HFF-Myc (cell line): ENCODE data around the gene AR.

Source experiments
- DNase-seq: peaks from one replicate; pipeline ENCODE4 v3.0.0-alpha.2; 2011; ENCODE audit warnings: low read depth; ENCODE audit errors: extremely low read depth
- H3K4me3 ChIP-seq: replicated peaks from 2 replicates; pipeline ENCODE4 v1.5.1; 2011; ENCODE audit warnings: low read depth, mild to moderate bottlenecking, control low read depth, low read length
- TF ChIP-seq, protein P1 (sequence below): IDR thresholded peaks from 2 replicates; pipeline ENCODE4 v1.5.1; 2012; ENCODE audit warnings: mild to moderate bottlenecking, low read depth, low read length, control low read depth; ENCODE audit errors: missing control alignments

AR gene

GRCh38 chrX:67545893-67546495, 2.2 kb downstream of the AR start:
- no peak for DNase-seq
- H3K4me3 ChIP-seq, result peak overlapping the region; percentile 70
- TF ChIP-seq, protein P1, sequence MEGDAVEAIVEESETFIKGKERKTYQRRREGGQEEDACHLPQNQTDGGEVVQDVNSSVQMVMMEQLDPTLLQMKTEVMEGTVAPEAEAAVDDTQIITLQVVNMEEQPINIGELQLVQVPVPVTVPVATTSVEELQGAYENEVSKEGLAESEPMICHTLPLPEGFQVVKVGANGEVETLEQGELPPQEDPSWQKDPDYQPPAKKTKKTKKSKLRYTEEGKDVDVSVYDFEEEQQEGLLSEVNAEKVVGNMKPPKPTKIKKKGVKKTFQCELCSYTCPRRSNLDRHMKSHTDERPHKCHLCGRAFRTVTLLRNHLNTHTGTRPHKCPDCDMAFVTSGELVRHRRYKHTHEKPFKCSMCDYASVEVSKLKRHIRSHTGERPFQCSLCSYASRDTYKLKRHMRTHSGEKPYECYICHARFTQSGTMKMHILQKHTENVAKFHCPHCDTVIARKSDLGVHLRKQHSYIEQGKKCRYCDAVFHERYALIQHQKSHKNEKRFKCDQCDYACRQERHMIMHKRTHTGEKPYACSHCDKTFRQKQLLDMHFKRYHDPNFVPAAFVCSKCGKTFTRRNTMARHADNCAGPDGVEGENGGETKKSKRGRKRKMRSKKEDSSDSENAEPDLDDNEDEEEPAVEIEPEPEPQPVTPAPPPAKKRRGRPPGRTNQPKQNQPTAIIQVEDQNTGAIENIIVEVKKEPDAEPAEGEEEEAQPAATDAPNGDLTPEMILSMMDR, result no peak

DNA sequence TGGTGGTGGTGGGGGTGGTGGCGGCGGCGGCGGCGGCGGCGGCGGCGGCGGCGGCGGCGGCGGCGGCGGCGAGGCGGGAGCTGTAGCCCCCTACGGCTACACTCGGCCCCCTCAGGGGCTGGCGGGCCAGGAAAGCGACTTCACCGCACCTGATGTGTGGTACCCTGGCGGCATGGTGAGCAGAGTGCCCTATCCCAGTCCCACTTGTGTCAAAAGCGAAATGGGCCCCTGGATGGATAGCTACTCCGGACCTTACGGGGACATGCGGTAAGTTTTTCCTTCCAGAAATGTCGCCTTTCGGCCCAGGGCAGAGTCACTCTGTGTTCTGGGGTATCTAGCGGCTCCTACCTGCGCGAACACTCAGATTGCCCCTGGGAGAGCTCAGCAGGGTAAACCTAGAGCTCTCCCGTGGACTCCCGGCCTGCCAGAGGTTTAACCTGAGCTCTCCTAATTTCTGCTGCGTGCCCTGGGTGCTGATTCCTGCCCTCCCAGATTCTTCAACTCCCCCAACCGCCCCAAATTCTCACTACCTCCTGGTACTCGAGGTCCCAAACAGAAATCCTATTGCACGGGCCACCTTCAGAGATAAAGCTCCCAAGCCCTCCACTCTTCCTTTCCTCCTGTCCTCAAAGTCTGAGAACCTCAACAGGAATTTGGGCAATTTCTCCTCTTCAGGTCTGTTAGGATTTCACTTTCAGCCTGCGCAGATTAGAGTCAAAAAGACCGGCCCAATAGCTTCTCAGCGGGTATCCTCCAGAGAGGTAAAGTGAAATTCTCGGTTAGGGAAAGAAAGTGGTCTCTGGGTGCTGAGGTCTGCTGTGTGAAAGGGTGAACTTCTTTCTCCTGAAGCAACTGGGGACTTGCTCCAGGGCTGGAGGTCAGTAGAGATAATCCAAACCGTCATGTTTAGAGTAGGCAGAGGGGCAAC, 2.9 kb downstream of the AR start:
- peak overlapping the region; percentile 70 for H3K4me3 ChIP-seq
- TF ChIP-seq, protein P1, result no peak
- no peak for DNase-seq

DNA sequence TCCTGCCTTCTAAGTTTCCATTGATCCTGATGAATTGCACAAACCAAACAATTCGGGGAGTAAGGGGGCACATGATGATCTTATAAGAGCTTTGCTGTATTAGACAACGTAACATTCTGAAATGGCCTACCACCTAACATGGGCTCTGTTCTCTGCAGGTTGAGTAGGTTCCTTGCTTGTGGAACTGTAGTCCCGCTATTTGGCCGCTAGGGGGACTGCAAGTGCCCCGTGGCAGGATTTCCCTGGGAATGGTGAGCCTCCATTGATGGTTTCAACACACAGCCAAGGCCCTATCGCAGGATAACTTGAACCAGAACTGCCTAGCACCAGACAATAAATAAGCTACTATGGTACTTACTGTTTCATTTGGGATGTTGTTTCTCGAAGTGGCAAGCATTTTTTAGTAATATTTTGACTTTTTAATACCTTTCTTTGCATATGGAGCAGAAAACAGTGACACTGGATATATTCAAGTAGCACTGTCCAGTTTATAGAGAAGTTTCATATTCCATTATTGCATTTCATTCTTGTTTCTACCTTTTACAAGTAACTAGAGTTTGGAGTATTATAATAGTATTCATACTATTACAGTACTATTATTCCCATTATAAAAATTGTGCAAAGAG, 11.9 kb downstream of the AR start:
- TF ChIP-seq, protein P1, result peak; percentile 80
- DNase-seq, result no peak

GRCh38 chrX:67558267-67558666, 14.4 kb downstream of the AR start:
- H3K4me3 ChIP-seq, result no peak overlapping the region
- TF ChIP-seq, protein P1, result no peak
- DNase-seq, result no peak

More for the DNA sequence above, 11.9 kb downstream of the AR start:
- no peak overlapping the region for H3K4me3 ChIP-seq

- no peak overlapping the region for H3K4me3 ChIP-seq
- TF ChIP-seq, protein P1, result no peak
- DNase-seq, result no peak
Observed at GRCh38 chrX:67563469-67564448, 19.9 kb downstream of the AR start.

GRCh38 chrX:67564475-67564874, 20.7 kb downstream of the AR start:
- TF ChIP-seq, protein P1, result no peak
- H3K4me3 ChIP-seq, result no peak overlapping the region
- DNase-seq, result no peak
